PC-3 (cell line): Measurements from ENCODE around the gene MAP1B. TPM values are rescaled to one million over a fixed set of nuclear protein-coding genes. Genes with fewer than 3 reads are reported as not detected.

Experiments
- ATAC-seq: fragments of 200-7000 bp; cut with Tn5 transposase; 2 replicates; pipeline ENCODE4 v1.9.1; 2020; ENCODE audit warnings: mild to moderate bottlenecking, moderate library complexity
- BruUV-seq: library from RNA; stranded (reverse); fragments of 400-500 nt; replicated peaks from 2 replicates; lab custom pipeline; 2021; lab: Mats Ljungman, UMichigan
- CTCF ChIA-PET: fragments of 300-600 bp; sonication (Branson Sonifier 250); formaldehyde crosslinking; loops from one replicate; lab custom pipeline; 2022; ENCODE audit warnings: antibody characterized with exemption; lab: Charles Lee
- POLR2A ChIA-PET: fragments of 300-600 bp; sonication (Branson Sonifier 250); formaldehyde crosslinking; loops from one replicate; lab custom pipeline; 2022; ENCODE audit warnings: antibody characterized with exemption; ENCODE audit not compliant: unreplicated experiment; lab: Charles Lee
- DNase-seq: peaks from one replicate; pipeline ENCODE4 v3.0.0-alpha.2; 2015
- H2AFZ ChIP-seq: fragments of 300-600 bp; sonication (generic); 2 replicates; pipeline ENCODE4 v1.6.0; 2016; ENCODE audit warnings: antibody characterized with exemption, low read length
- H3F3A ChIP-seq: fragments of 300-600 bp; sonication (generic); one replicate; pipeline ENCODE4 v1.6.0; 2017; ENCODE audit warnings: antibody characterized with exemption, low read length, control low read depth, mild to moderate bottlenecking; ENCODE audit not compliant: unreplicated experiment
- H3K27ac ChIP-seq: fragments of 300-600 bp; sonication (generic); 2 replicates; pipeline ENCODE4 v1.5.1; 2016; ENCODE audit warnings: mild to moderate bottlenecking, low read length
- H3K27me3 ChIP-seq: fragments of 300-600 bp; sonication (generic); 2 replicates; pipeline ENCODE4 v1.6.1; 2016; ENCODE audit warnings: low read length, mixed read lengths
- H3K36me3 ChIP-seq: fragments of 300-600 bp; sonication (generic); 2 replicates; pipeline ENCODE4 v1.6.1; 2016; ENCODE audit warnings: low read depth, mixed run types, low read length, mixed read lengths
- H3K4me1 ChIP-seq: fragments of 300-600 bp; sonication (generic); 2 replicates; pipeline ENCODE4 v1.5.1; 2016; ENCODE audit warnings: low read length; ENCODE audit not compliant: insufficient read depth
- H3K4me2 ChIP-seq: fragments of 300-600 bp; sonication (generic); 2 replicates; pipeline ENCODE4 v1.6.0; 2016; ENCODE audit warnings: low read length
- H3K4me3 ChIP-seq: fragments of 300-600 bp; sonication (generic); 2 replicates; pipeline ENCODE4 v1.5.1; 2016; ENCODE audit warnings: mild to moderate bottlenecking, low read length, mixed read lengths
- H3K79me2 ChIP-seq: fragments of 300-600 bp; sonication (generic); 2 replicates; pipeline ENCODE4 v1.6.1; 2017; ENCODE audit warnings: low read length, mixed read lengths
- H3K9ac ChIP-seq: fragments of 300-600 bp; sonication (generic); 2 replicates; pipeline ENCODE4 v1.6.0; 2016; ENCODE audit warnings: mild to moderate bottlenecking, low read length
- H3K9me2 ChIP-seq: fragments of 300-600 bp; sonication (generic); replicated peaks from 2 replicates; pipeline ENCODE4 v1.6.1; 2016; ENCODE audit warnings: mixed run types, low read length, mixed read lengths
- H3K9me3 ChIP-seq: fragments of 300-600 bp; sonication (generic); 2 replicates; pipeline ENCODE4 v1.6.1; 2016; ENCODE audit warnings: low read length, mixed read lengths
- H4K20me1 ChIP-seq: fragments of 300-600 bp; sonication (generic); 2 replicates; pipeline ENCODE4 v1.6.1; 2016; ENCODE audit warnings: low read length, mixed read lengths
- CTCF ChIP-seq: fragments of 300-600 bp; sonication (generic); conservative IDR thresholded peaks from 2 replicates; pipeline ENCODE4 v1.5.1; 2017; ENCODE audit warnings: antibody characterized with exemption, low read depth, mild to moderate bottlenecking, low read length
- EZH2 ChIP-seq: fragments of 300-600 bp; sonication (generic); IDR thresholded peaks from one replicate; pipeline ENCODE4 v1.6.1; 2017; ENCODE audit warnings: antibody characterized with exemption, mild to moderate bottlenecking, low read length; ENCODE audit not compliant: unreplicated experiment
- EZH2phosphoT487 ChIP-seq: fragments of 300-600 bp; sonication (generic); IDR thresholded peaks from 2 replicates; pipeline ENCODE4 v1.6.1; 2018; ENCODE audit warnings: mild to moderate bottlenecking, antibody characterized with exemption, low read length, borderline replicate concordance
- intact Hi-C: fragments of 100-400 bp; cut with micrococcal nuclease; formaldehyde crosslinking; loops from 2 replicates; pipeline ENCODE4 v1.9.0; 2023
- total RNA-seq: library from RNA; depleted of rRNA; stranded (reverse); fragments of >200 nt; gene quantifications from 2 replicates; pipeline ENCODE4 v1.2.3, GENCODE V29; 2014

The MAP1B gene
- total RNA-seq, 1 experiment from 2014 or later = 12.8 TPM

- no TSS peak for BruUV-seq
These were observed 144.7 kb downstream of the MAP1B start for GRCh38 chr5:72252008-72252407.

GRCh38 chr5:72252574-72253155 is 145.4 kb downstream of the MAP1B start:
- ChIA-PET CTCF (no interaction called here), POLR2A (no interaction called here)
- ATAC-seq = peak; percentile 9
- 0 out of 2 replicates have a peak, but pooled peaks cover 2% of the 10 kb centered on the region for H3K79me2 ChIP-seq
- intact Hi-C loops = no loop called here
- no peak for TF ChIP-seq EZH2
- TF ChIP-seq CTCF = no peak
- no peak for TF ChIP-seq EZH2phosphoT487
- no peak overlapping the region for H3K4me3 ChIP-seq
- no peaks in the 10 kb centered on the region for H3K36me3 ChIP-seq
- H2AFZ ChIP-seq = no peak overlapping the region
- no peaks in the 10 kb centered on the region for H4K20me1 ChIP-seq
- peaks cover 40% of the 10 kb centered on the region for H3K4me1 ChIP-seq
- no peak overlapping the region for H3K4me2 ChIP-seq
- peak; percentile 31 for DNase-seq
- H3K9me3 ChIP-seq = no peaks in the 10 kb centered on the region
- no TSS peak for BruUV-seq
- H3K27me3 ChIP-seq = no peaks in the 10 kb centered on the region
- peak overlapping the region; percentile 41 for H3K27ac ChIP-seq
- H3K9me2 ChIP-seq = no peaks in the 10 kb centered on the region
- H3F3A ChIP-seq = peaks cover 6% of the 10 kb centered on the region
- no peak overlapping the region for H3K9ac ChIP-seq

More at GRCh38 chr5:72252008-72252407, 144.7 kb downstream of the MAP1B start:
- ChIA-PET CTCF (no interaction called here), POLR2A (no interaction called here)
- H3K9me2 ChIP-seq = no peaks in the 10 kb centered on the region
- ATAC-seq (no peak), DNase-seq (no peak)
- 0 out of 2 replicates have a peak, but pooled peaks cover 3% of the 10 kb centered on the region for H3K79me2 ChIP-seq
- H2AFZ ChIP-seq = no peak overlapping the region
- H4K20me1 ChIP-seq = no peaks in the 10 kb centered on the region
- no peak for TF ChIP-seq EZH2phosphoT487
- no peak for TF ChIP-seq CTCF
- no peak for TF ChIP-seq EZH2
- 0 out of 2 replicates have a peak overlapping the region, but pooled peaks have one; percentile 41 for H3K27ac ChIP-seq
- no peaks in the 10 kb centered on the region for H3K9me3 ChIP-seq
- intact Hi-C loops = no loop called here
- H3K4me3 ChIP-seq = no peak overlapping the region
- H3K4me2 ChIP-seq = no peak overlapping the region
- H3K4me1 ChIP-seq = peaks cover 42% of the 10 kb centered on the region
- H3F3A ChIP-seq = peaks cover 13% of the 10 kb centered on the region
- no peaks in the 10 kb centered on the region for H3K27me3 ChIP-seq
- H3K9ac ChIP-seq = no peak overlapping the region
- no peaks in the 10 kb centered on the region for H3K36me3 ChIP-seq

- Histone ChIP-seq H3K4me3 (no peak overlapping the region), H3K27me3 (no peaks in the 10 kb centered on the region), H3K9ac (no peak overlapping the region), H4K20me1 (no peaks in the 10 kb centered on the region), H3K36me3 (no peaks in the 10 kb centered on the region), H2AFZ (no peak overlapping the region), H3K4me2 (no peak overlapping the region), H3K9me2 (no peaks in the 10 kb centered on the region), H3K27ac (no peak overlapping the region), H3K4me1 (peaks cover 24% of the 10 kb centered on the region), H3K79me2 (no peaks in the 10 kb centered on the region), H3K9me3 (no peaks in the 10 kb centered on the region), H3F3A (no peaks in the 10 kb centered on the region)
- intact Hi-C loops = no loop called here
- BruUV-seq = no TSS peak
- ChIA-PET CTCF (no interaction called here), POLR2A (no interaction called here)
- DNase-seq = no peak
- 0 out of 2 replicates have a peak, but pooled peaks have one; percentile 27 for ATAC-seq
- no peak for TF ChIP-seq EZH2
- TF ChIP-seq EZH2phosphoT487 = no peak
- TF ChIP-seq CTCF = no peak
These were observed 148.0 kb downstream of the MAP1B start for GRCh38 chr5:72255237-72255636.
